GM12801 (cell line): Measurements from ENCODE around the gene LSM8.

Experiments used
- CTCF ChIP-seq: IDR thresholded peaks from one replicate; pipeline ENCODE4 v1.5.1; 2011; ENCODE audit warnings: control low read depth; ENCODE audit not compliant: insufficient read length; ENCODE audit errors: extremely low read depth

Gene LSM8

GRCh38 chr7:118214051-118214832, 30.3 kb downstream of the LSM8 start:
- TF ChIP-seq CTCF = no peak

GRCh38 chr7:118214833-118215182, 30.8 kb downstream of the LSM8 start:
- TF ChIP-seq CTCF = no peak

GRCh38 chr7:118217210-118217619, 33.3 kb downstream of the LSM8 start:
- TF ChIP-seq CTCF = no peak

GRCh38 chr7:118218413-118219156, 34.6 kb downstream of the LSM8 start:
- no peak for TF ChIP-seq CTCF

GRCh38 chr7:118219157-118219512, 35.2 kb downstream of the LSM8 start:
- no peak for TF ChIP-seq CTCF

- TF ChIP-seq CTCF = no peak
Observed at GRCh38 chr7:118220583-118220982, 36.6 kb downstream of the LSM8 start.

- no peak for TF ChIP-seq CTCF
Observed at GRCh38 chr7:118222591-118222990, 38.6 kb downstream of the LSM8 start.
